Stimulated activated CD4-positive, alpha-beta T cell treated with anti-CD3 and anti-CD28 coated beads, TNF-alpha, amount 100 ng/mL, for 4 hours (primary cell): ENCODE data around the gene PDE4B.

ENCODE experiments used
- DNase-seq, 3 experiments: peaks; one replicate each; pipeline ENCODE4 v3.0.0-alpha.2; 2020; ENCODE audit warnings: low read depth in 3 of 3

Gene PDE4B

GRCh38 chr1:66359815-66360214, 567.1 kb downstream of the PDE4B start:
- no peak for DNase-seq

GRCh38 chr1:66360285-66360724, 567.6 kb downstream of the PDE4B start:
- DNase-seq = no peak

GRCh38 chr1:66364578-66365391, 572.1 kb downstream of the PDE4B start:
- no peak for DNase-seq

- no peak for DNase-seq
Measured at GRCh38 chr1:66365635-66366034, 572.9 kb downstream of the PDE4B start.

- no peak for DNase-seq
Measured at GRCh38 chr1:66366634-66367033, 573.9 kb downstream of the PDE4B start.

GRCh38 chr1:66367369-66367768, 574.7 kb downstream of the PDE4B start:
- no peak for DNase-seq

- no peak for DNase-seq
Measured at GRCh38 chr1:66368261-66368660, 575.6 kb downstream of the PDE4B start.

GRCh38 chr1:66370462-66370971, 577.8 kb downstream of the PDE4B start:
- no peak for DNase-seq

- DNase-seq = no peak
Measured at GRCh38 chr1:66371233-66372005, 578.7 kb downstream of the PDE4B start.

GRCh38 chr1:66372522-66373101, 579.9 kb downstream of the PDE4B start:
- DNase-seq = no peak

GRCh38 chr1:66373157-66373591, 580.5 kb downstream of the PDE4B start:
- DNase-seq = no peak

- DNase-seq = no peak
Measured at GRCh38 chr1:66374148-66374547, 581.5 kb downstream of the PDE4B start.

GRCh38 chr1:66374561-66375111, 581.9 kb downstream of the PDE4B start:
- DNase-seq = no peak

GRCh38 chr1:66375125-66375524, 582.4 kb downstream of the PDE4B start:
- DNase-seq = no peak

GRCh38 chr1:66380452-66381212, 587.9 kb downstream of the PDE4B start:
- no peak for DNase-seq

- no peak for DNase-seq
Measured at GRCh38 chr1:66381621-66382275, 589.1 kb downstream of the PDE4B start.

- no peak for DNase-seq
Measured at GRCh38 chr1:66383168-66383567, 590.5 kb downstream of the PDE4B start.

GRCh38 chr1:66383611-66384010, 590.9 kb downstream of the PDE4B start:
- no peak for DNase-seq

- no peak for DNase-seq
Measured at GRCh38 chr1:66384258-66384921, 591.7 kb downstream of the PDE4B start.

GRCh38 chr1:66386712-66387111, 594.0 kb downstream of the PDE4B start:
- no peak for DNase-seq
